GM12878 (cell line): ENCODE results near the gene SRSF9. TPM values are rescaled to one million over a fixed set of nuclear protein-coding genes. Genes with fewer than 3 reads are reported as not detected.
A peak's percentile ranks its signal among the peaks of the same experiment; 100 is the strongest.

ENCODE experiments used
- ATF2 ChIP-seq: IDR thresholded peaks from 2 replicates; pipeline ENCODE4 v1.6.1; 2012; ENCODE audit warnings: low read length, inconsistent platforms
- BHLHE40 ChIP-seq, 2 experiments: fragments of 450-650 bp in 1 of 2; IDR thresholded peaks; 2 replicates each; pipeline ENCODE4 v1.6.1; 2011 to 2017; ENCODE audit warnings: low read depth in 2 of 2, borderline replicate concordance in 1 of 2, improper control_type of control experiment in 1 of 2, low read length in 1 of 2, mild to moderate bottlenecking in 1 of 2
- CUX1 ChIP-seq: IDR thresholded peaks from 2 replicates; pipeline ENCODE4 v1.6.1; 2012; ENCODE audit warnings: improper control_type of control experiment, low read depth, low read length; ENCODE audit not compliant: insufficient replicate concordance
- GABPA ChIP-seq: IDR thresholded peaks from 2 replicates; pipeline ENCODE4 v1.6.1; 2014; ENCODE audit warnings: antibody characterized with exemption, low read depth, mild to moderate bottlenecking, inconsistent platforms
- IKZF1 ChIP-seq: fragments of 450-650 bp; conservative IDR thresholded peaks from 2 replicates; pipeline ENCODE4 v1.6.1; 2017; ENCODE audit warnings: antibody characterized with exemption, mild to moderate bottlenecking
- IKZF2 ChIP-seq, 2 experiments: fragments of 450-650 bp; IDR thresholded peaks; 2 replicates each; pipeline ENCODE4 v1.6.1; 2017; ENCODE audit warnings: mild to moderate bottlenecking in 2 of 2, moderate library complexity in 2 of 2
- MEF2A ChIP-seq: IDR thresholded peaks from 2 replicates; pipeline ENCODE4 v1.6.1; 2011; ENCODE audit warnings: low read depth, mild to moderate bottlenecking, low read length, moderate library complexity; ENCODE audit not compliant: insufficient read depth
- PAX8 ChIP-seq: fragments of 450-650 bp; IDR thresholded peaks from 2 replicates; pipeline ENCODE4 v1.6.1; 2017; ENCODE audit warnings: mild to moderate bottlenecking, moderate library complexity
- PRDM15 ChIP-seq: fragments of 450-650 bp; formaldehyde crosslinking; IDR thresholded peaks from 2 replicates; pipeline ENCODE4 v1.4.0; 2020; ENCODE audit warnings: mild to moderate bottlenecking, moderate library complexity
- RELB ChIP-seq: fragments of 450-650 bp; IDR thresholded peaks from 2 replicates; pipeline ENCODE4 v1.6.1; 2017; ENCODE audit warnings: low read depth, mild to moderate bottlenecking, moderate library complexity
- RFX5 ChIP-seq: IDR thresholded peaks from 2 replicates; pipeline ENCODE4 v1.6.1; 2011; ENCODE audit warnings: low read depth, low read length, improper control_type of control experiment
- SMARCA5 ChIP-seq: fragments of 450-650 bp; IDR thresholded peaks from 2 replicates; pipeline ENCODE4 v1.6.1; 2017; ENCODE audit warnings: mild to moderate bottlenecking
- SMC3 ChIP-seq: IDR thresholded peaks from 2 replicates; pipeline ENCODE4 v1.6.1; 2011; ENCODE audit warnings: low read length, improper control_type of control experiment, borderline replicate concordance
- SREBF2 ChIP-seq: IDR thresholded peaks from 2 replicates; pipeline ENCODE4 v1.6.1; 2012; ENCODE audit warnings: mild to moderate bottlenecking, low read length
- STAT1 ChIP-seq: fragments of 450-650 bp; conservative IDR thresholded peaks from 2 replicates; pipeline ENCODE4 v1.6.1; 2014; ENCODE audit warnings: antibody characterized with exemption, mild to moderate bottlenecking
- TCF7 ChIP-seq: IDR thresholded peaks from 2 replicates; pipeline ENCODE4 v1.6.1; 2014; ENCODE audit warnings: antibody characterized with exemption, borderline replicate concordance
- YBX1 ChIP-seq: fragments of 450-650 bp; IDR thresholded peaks from 2 replicates; pipeline ENCODE4 v1.6.1; 2016; ENCODE audit warnings: antibody characterized with exemption
- ZBED1 ChIP-seq: IDR thresholded peaks from 2 replicates; pipeline ENCODE4 v1.6.1; 2016; ENCODE audit warnings: borderline replicate concordance
- ZNF217 ChIP-seq: fragments of 450-650 bp; IDR thresholded peaks from 2 replicates; pipeline ENCODE4 v1.6.1; 2017; ENCODE audit warnings: antibody characterized with exemption, mild to moderate bottlenecking
- polyA plus RNA-seq, 11 experiments: library from polyadenylated mRNA; depleted of rRNA in 4 of 11; unstranded in 6 of 11; stranded (reverse) in 5 of 11; fragments of >200 nt; fragmentation: Nextera tagmentation in 4 of 11; fragmentation: Illumina TruSeq in 1 of 11; extraction: Ambion mirVana in 4 of 11; extraction: Trizol in 1 of 11; gene quantifications; 1 replicate in 1 of 11; 2 replicates in 10 of 11; pipeline versions ENCODE4 v1.2.1 to v1.2.3, GENCODE V29; 2011 to 2016; ENCODE audit warnings: inconsistent platforms in 2 of 11, missing spikeins in 2 of 11, low read depth in 1 of 11
- total RNA-seq, 4 experiments: library from RNA; depleted of rRNA in 3 of 4; stranded (reverse); fragments of >200 nt in 3 of 4; fragmentation: Illumina TruSeq in 1 of 4; extraction: Trizol in 1 of 4; gene quantifications; 2 replicates each; pipeline versions ENCODE4 v1.2.1 to v1.2.3, GENCODE V29; 2013 to 2021

Gene SRSF9
- total and polyA plus RNA-seq, 10 of the 15 experiments (the other 5 are each of a cell fraction or from before 2014, with no cell fraction given) = 56.2 to 510 (median 186) TPM

- TF ChIP-seq PRDM15 (CRISPR knock-in tag) (no peak), BHLHE40 (IDR thresholded peaks at IDR 0.05; ENCODE audit: borderline replicate concordance in 1 of 2, low read depth in 2 of 2, low read length in 1 of 2) (peak; percentile 21 to 53; a peak in 2 of 4 replicates), IKZF2 (IDR thresholded peaks at IDR 0.05) (0 out of 4 replicates have a peak, but pooled peaks have one; percentile 8 to 10), YBX1 (no peak), SREBF2 (no peak), IKZF1 (peak; percentile 43; the same call in 1 of the 2 replicates), PAX8 (no peak), GABPA (no peak), CUX1 (no peak), MEF2A (no peak), RFX5 (no peak), ZNF217 (no peak), TCF7 (no peak), SMARCA5 (no peak), ZBED1 (no peak), RELB (peak; percentile 36; the same call in 1 of the 2 replicates), STAT1 (no peak), ATF2 (no peak), SMC3 (no peak)
Observed at GRCh38 chr12:120468325-120468820, 1.2 kb downstream of the SRSF9 start (continued).
